ENCODE results near the gene DYDC1. TPM values are rescaled to one million over a fixed set of nuclear protein-coding genes. Genes with fewer than 3 reads are reported as not detected.

Gene DYDC1
- total RNA-seq, 1 donor = not detected

DNA sequence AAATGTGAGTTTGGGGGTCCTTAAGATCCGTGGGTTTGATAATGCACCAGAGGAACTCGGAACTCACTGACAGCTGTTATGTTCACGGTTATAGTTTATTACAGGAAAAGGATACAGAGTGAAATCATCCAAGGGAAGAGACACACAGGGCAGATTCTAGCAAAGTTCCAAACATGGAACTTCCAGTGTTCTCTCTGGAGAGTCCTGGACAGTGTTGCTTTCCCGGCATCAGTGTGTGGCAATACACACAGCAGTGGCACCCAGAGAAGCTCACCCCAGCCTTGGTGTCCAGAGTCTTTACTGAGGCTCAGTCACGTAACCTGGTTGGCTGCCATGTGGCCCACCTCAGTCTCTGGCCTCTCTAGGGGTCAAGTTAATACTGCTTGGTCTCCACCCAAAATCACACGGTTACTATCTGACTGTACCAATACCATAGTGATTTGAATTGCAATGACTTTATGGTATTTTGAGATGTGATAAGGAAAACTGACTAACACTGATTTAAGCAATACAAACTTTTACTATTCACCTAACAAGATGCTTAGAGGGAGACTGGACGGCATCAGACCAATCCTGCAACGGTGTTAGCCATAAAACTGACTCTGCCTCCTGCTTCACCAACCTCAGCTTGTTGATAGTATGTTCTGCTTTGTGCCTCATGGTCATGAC, 43.7 kb upstream of the DYDC1 start:
- H3K4me1 ChIP-seq (ENCODE audit: insufficient read depth, low read length) = no peaks in the 10 kb centered on the region
- no peak overlapping the region for H3K4me3 ChIP-seq (ENCODE audit: insufficient read depth, low read length)
- H2AFZ ChIP-seq (ENCODE audit: low read length) = no peak overlapping the region
- no peaks in the 10 kb centered on the region for H3K79me2 ChIP-seq (ENCODE audit: insufficient read depth, low read length)
- DNase-seq (ENCODE audit: insufficient read length, low spot score, missing footprints) = no peak
- H3K27me3 ChIP-seq (ENCODE audit: insufficient read depth, low read length) = no peaks in the 10 kb centered on the region
- no peak overlapping the region for H3K27ac ChIP-seq (ENCODE audit: low read depth, low read length)
- no peaks in the 10 kb centered on the region for H3K9me3 ChIP-seq (ENCODE audit: low read depth, low read length)
- no peaks in the 10 kb centered on the region for H4K20me1 ChIP-seq (ENCODE audit: insufficient read depth, low read length)
- no peak for TF ChIP-seq CTCF (IDR thresholded peaks at IDR 0.05; ENCODE audit: extremely low read depth, low read depth, low read length)
- no peak overlapping the region for H3K4me2 ChIP-seq (ENCODE audit: insufficient read depth, low read length)
- H3K36me3 ChIP-seq (ENCODE audit: insufficient read depth, low read length) = no peaks in the 10 kb centered on the region

GRCh38 chr10:80397014-80397413, 40.5 kb upstream of the DYDC1 start:
- TF ChIP-seq CTCF (IDR thresholded peaks at IDR 0.05; ENCODE audit: extremely low read depth, low read depth, low read length) = no peak
- DNase-seq (ENCODE audit: insufficient read length, low spot score, missing footprints) = no peak
- no peak overlapping the region for H3K4me3 ChIP-seq (ENCODE audit: insufficient read depth, low read length)
- no peaks in the 10 kb centered on the region for H3K27me3 ChIP-seq (ENCODE audit: insufficient read depth, low read length)
- no peak overlapping the region for H2AFZ ChIP-seq (ENCODE audit: low read length)
- H3K4me2 ChIP-seq (ENCODE audit: insufficient read depth, low read length) = no peak overlapping the region
- H3K27ac ChIP-seq (ENCODE audit: low read depth, low read length) = no peak overlapping the region
- no peaks in the 10 kb centered on the region for H4K20me1 ChIP-seq (ENCODE audit: insufficient read depth, low read length)
- H3K9me3 ChIP-seq (ENCODE audit: low read depth, low read length) = no peaks in the 10 kb centered on the region
- no peaks in the 10 kb centered on the region for H3K4me1 ChIP-seq (ENCODE audit: insufficient read depth, low read length)
- no peaks in the 10 kb centered on the region for H3K36me3 ChIP-seq (ENCODE audit: insufficient read depth, low read length)
- no peaks in the 10 kb centered on the region for H3K79me2 ChIP-seq (ENCODE audit: insufficient read depth, low read length)

DNA sequence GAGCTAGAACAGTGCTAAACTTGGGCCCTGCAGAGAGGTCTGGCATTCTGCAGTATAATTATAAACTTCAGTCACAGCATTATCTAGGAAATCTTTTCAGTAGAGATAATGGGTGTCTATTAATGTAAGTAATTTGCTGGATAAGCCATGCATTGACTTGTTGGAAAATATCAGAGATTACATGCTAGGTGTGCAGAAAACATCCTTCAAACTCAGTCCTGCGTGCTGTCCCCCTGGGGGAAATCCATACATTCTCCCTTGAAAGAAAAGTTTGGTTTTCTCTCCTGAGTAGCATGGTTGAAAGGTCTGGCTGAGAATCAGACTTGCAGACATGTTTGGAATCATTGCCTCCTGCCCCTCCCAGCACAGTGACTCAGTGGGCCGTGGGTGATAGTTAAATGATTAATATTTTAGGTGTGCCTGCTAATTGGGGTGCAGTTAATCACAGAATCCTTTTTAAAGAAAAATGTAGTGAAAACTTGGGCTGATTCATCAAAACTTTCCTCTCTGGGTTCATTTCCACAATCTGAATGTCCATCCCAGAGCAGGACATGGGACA, 37.9 kb upstream of the DYDC1 start:
- Histone ChIP-seq H3K4me2 (ENCODE audit: insufficient read depth, low read length) (no peak overlapping the region), H3K36me3 (ENCODE audit: insufficient read depth, low read length) (no peaks in the 10 kb centered on the region), H3K27ac (ENCODE audit: low read depth, low read length) (no peak overlapping the region), H3K9me3 (ENCODE audit: low read depth, low read length) (no peaks in the 10 kb centered on the region), H3K27me3 (ENCODE audit: insufficient read depth, low read length) (no peaks in the 10 kb centered on the region), H2AFZ (ENCODE audit: low read length) (no peak overlapping the region), H3K4me3 (ENCODE audit: insufficient read depth, low read length) (no peak overlapping the region), H4K20me1 (ENCODE audit: insufficient read depth, low read length) (no peaks in the 10 kb centered on the region), H3K4me1 (ENCODE audit: insufficient read depth, low read length) (no peaks in the 10 kb centered on the region), H3K79me2 (ENCODE audit: insufficient read depth, low read length) (no peaks in the 10 kb centered on the region)
- no peak for TF ChIP-seq CTCF (IDR thresholded peaks at IDR 0.05; ENCODE audit: extremely low read depth, low read depth, low read length)
- DNase-seq (ENCODE audit: insufficient read length, low spot score, missing footprints) = no peak

DNA sequence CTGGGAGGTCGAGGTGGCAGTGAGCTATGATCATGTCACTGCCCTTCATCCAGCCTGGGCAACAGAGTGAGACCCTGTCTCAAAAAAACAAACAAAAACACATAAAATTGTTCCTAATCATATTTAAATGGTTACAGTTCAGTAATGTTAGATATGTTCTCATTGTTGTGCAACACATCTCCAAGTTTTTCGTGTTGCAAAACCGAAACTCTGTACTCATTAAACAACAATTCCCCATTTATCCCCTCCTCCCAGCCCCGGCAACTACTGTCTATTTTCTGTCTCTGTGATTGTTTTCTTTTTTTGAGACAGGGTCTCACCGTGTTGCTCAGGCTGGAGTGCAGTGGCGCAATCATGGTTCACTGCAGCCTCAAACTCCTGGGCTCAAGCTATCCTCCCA, 35.7 kb upstream of the DYDC1 start:
- H3K9me3 ChIP-seq (ENCODE audit: low read depth, low read length) = no peaks in the 10 kb centered on the region
- H3K27me3 ChIP-seq (ENCODE audit: insufficient read depth, low read length) = no peaks in the 10 kb centered on the region
- H3K4me1 ChIP-seq (ENCODE audit: insufficient read depth, low read length) = no peaks in the 10 kb centered on the region
- no peak overlapping the region for H3K4me2 ChIP-seq (ENCODE audit: insufficient read depth, low read length)
- no peaks in the 10 kb centered on the region for H4K20me1 ChIP-seq (ENCODE audit: insufficient read depth, low read length)
- H3K36me3 ChIP-seq (ENCODE audit: insufficient read depth, low read length) = no peaks in the 10 kb centered on the region
- TF ChIP-seq CTCF (IDR thresholded peaks at IDR 0.05; ENCODE audit: extremely low read depth, low read depth, low read length) = no peak
- no peak overlapping the region for H3K27ac ChIP-seq (ENCODE audit: low read depth, low read length)
- H3K79me2 ChIP-seq (ENCODE audit: insufficient read depth, low read length) = no peaks in the 10 kb centered on the region
- H3K4me3 ChIP-seq (ENCODE audit: insufficient read depth, low read length) = no peak overlapping the region
- no peak for DNase-seq (ENCODE audit: insufficient read length, low spot score, missing footprints)
- H2AFZ ChIP-seq (ENCODE audit: low read length) = no peak overlapping the region
